ENCODE results near the gene TANGO2. TPM values are rescaled to one million over a fixed set of nuclear protein-coding genes. Genes with fewer than 3 reads are reported as not detected.

The TANGO2 gene
- total and polyA plus RNA-seq, 2 of the 8 experiments (the other 6 are each of a cell fraction or from before 2014, with no cell fraction given) = 10.1 to 18.4 TPM

DNA sequence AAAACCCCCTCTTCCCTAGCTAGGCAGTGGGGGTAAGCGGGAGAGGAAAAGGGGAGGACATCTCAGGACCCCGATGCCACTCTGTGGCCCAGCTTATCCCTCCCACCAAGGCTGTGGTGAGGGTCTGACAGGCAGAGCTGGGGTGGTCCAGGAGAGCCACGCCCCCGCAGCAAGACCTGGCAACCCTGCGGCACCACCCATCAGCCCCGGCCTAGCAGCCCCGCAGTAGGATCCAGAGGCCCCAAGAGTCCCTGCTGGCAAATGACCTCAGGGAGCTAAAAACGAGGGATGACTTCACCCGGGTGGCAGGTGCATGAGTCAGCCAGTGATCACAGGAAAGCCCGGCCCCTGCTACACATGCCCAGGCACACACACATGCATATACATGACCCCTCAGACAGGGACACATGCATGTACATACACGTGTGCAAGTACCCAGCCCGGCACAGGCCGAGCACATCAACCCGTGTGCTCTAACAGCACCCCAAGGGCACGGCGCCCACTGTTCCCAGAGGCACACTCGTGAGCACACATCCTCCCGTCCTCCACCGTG is 36.6 kb upstream of the TANGO2 start (continued):
- no peak for TF ChIP-seq NRF1 (IDR thresholded peaks at IDR 0.05; ENCODE audit: low read depth, low read length)
- no peak for TF ChIP-seq CTBP2 (IDR thresholded peaks at IDR 0.05; ENCODE audit: borderline replicate concordance, insufficient read depth, insufficient read length, low read length)
- TF ChIP-seq TCF12 (IDR thresholded peaks at IDR 0.05; ENCODE audit: low read depth, low read length) = no peak
- no peak for TF ChIP-seq BCL11A (IDR thresholded peaks at IDR 0.05; ENCODE audit: low read depth in 2 of 2, low read length in 2 of 2)
- TF ChIP-seq JUND (IDR thresholded peaks at IDR 0.05; ENCODE audit: low read length) = no peak

All from H1 (cell line).